ENCODE results near the gene WFS1. TPM values are rescaled to one million over a fixed set of nuclear protein-coding genes. Genes with fewer than 3 reads are reported as not detected.
A peak's percentile ranks its signal among the peaks of the same experiment; 100 is the strongest.

WFS1 gene
- total and polyA plus RNA-seq, 2 of the 13 experiments (the other 11 are each of a cell fraction or from before 2014, with no cell fraction given), result 39.1 to 42.2 TPM

DNA sequence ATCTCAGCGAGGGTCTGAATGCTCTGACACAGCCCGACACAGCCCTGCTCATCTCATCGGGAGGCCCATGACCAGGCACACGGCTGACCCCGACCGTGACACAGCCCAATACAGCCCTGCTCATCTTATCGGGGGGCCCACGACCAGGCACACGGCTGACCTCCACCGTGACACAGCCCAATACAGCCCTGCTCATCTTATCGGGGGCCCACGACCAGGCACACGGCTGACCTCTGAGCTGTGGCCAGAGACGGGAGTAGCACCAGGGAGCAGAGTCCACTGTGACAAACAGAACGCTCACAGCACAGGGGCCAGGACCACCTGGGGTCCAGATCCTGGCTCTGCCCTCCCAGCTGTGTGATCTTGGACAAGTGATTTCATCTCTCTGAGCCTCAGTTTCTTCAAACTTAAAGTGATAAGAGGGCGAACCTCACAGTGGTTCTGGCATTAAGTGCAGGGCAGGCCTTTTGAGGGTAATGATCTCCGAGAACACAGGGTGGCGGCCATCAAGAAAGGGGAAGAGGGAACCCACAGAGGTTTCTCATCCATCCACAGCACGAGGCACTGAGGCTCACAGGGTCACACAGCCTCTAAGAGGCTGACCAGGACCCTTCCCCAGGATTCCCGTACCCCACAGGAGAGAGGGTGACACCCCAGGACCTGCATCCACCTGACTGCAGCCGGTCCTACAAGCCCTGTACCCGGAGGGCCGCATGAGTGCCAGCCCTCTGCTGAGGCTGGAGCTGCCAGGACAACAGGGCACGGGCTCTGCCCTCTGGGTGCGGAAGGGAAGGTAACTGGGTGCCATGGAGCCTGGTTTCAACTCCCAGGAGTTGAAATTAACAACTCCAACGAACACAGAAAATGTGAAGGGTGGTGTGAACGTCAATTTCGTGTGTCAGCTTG is 60.1 kb downstream of the WFS1 start (continued):
- TF ChIP-seq NRL (CRISPR knock-in tag; IDR thresholded peaks at IDR 0.05; ENCODE audit: borderline replicate concordance) (no peak; the same call in 1 of the 2 replicates), TAF15 (IDR thresholded peaks at IDR 0.05; ENCODE audit: low read depth, low read length, poor library complexity, severe bottlenecking) (no peak), ZBTB7B (CRISPR knock-in tag; IDR thresholded peaks at IDR 0.05) (peak; percentile 93), ZNF878 (CRISPR knock-in tag; IDR thresholded peaks at IDR 0.05) (no peak), HOXA3 (CRISPR knock-in tag; IDR thresholded peaks at IDR 0.05) (peak; percentile 46; the same call in 1 of the 2 replicates), ZBTB7A (CRISPR knock-in tag; IDR thresholded peaks at IDR 0.05) (peak; percentile 81; the same call in 1 of the 2 replicates), ZNF772 (CRISPR knock-in tag; IDR thresholded peaks at IDR 0.05) (no peak), ZMYM3 (CRISPR knock-in tag; IDR thresholded peaks at IDR 0.05) (0 out of 2 replicates have a peak, but pooled peaks have one; percentile 49), CHCHD3 (CRISPR knock-in tag; IDR thresholded peaks at IDR 0.05) (no peak), KAT7 (CRISPR knock-in tag; IDR thresholded peaks at IDR 0.05; ENCODE audit: borderline replicate concordance) (no peak), SIN3B (IDR thresholded peaks at IDR 0.05; ENCODE audit: low read length) (no peak), ARID2 (CRISPR knock-in tag; IDR thresholded peaks at IDR 0.05; ENCODE audit: borderline replicate concordance) (no peak), TSC22D2 (CRISPR knock-in tag; IDR thresholded peaks at IDR 0.05; ENCODE audit: borderline replicate concordance) (no peak)
- TF ChIP-seq, protein P1, sequence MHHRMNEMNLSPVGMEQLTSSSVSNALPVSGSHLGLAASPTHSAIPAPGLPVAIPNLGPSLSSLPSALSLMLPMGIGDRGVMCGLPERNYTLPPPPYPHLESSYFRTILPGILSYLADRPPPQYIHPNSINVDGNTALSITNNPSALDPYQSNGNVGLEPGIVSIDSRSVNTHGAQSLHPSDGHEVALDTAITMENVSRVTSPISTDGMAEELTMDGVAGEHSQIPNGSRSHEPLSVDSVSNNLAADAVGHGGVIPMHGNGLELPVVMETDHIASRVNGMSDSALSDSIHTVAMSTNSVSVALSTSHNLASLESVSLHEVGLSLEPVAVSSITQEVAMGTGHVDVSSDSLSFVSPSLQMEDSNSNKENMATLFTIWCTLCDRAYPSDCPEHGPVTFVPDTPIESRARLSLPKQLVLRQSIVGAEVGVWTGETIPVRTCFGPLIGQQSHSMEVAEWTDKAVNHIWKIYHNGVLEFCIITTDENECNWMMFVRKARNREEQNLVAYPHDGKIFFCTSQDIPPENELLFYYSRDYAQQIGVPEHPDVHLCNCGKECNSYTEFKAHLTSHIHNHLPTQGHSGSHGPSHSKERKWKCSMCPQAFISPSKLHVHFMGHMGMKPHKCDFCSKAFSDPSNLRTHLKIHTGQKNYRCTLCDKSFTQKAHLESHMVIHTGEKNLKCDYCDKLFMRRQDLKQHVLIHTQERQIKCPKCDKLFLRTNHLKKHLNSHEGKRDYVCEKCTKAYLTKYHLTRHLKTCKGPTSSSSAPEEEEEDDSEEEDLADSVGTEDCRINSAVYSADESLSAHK (CRISPR knock-in tag; IDR thresholded peaks at IDR 0.05; ENCODE audit: borderline replicate concordance), result no peak
- TF ChIP-seq, protein P2, sequence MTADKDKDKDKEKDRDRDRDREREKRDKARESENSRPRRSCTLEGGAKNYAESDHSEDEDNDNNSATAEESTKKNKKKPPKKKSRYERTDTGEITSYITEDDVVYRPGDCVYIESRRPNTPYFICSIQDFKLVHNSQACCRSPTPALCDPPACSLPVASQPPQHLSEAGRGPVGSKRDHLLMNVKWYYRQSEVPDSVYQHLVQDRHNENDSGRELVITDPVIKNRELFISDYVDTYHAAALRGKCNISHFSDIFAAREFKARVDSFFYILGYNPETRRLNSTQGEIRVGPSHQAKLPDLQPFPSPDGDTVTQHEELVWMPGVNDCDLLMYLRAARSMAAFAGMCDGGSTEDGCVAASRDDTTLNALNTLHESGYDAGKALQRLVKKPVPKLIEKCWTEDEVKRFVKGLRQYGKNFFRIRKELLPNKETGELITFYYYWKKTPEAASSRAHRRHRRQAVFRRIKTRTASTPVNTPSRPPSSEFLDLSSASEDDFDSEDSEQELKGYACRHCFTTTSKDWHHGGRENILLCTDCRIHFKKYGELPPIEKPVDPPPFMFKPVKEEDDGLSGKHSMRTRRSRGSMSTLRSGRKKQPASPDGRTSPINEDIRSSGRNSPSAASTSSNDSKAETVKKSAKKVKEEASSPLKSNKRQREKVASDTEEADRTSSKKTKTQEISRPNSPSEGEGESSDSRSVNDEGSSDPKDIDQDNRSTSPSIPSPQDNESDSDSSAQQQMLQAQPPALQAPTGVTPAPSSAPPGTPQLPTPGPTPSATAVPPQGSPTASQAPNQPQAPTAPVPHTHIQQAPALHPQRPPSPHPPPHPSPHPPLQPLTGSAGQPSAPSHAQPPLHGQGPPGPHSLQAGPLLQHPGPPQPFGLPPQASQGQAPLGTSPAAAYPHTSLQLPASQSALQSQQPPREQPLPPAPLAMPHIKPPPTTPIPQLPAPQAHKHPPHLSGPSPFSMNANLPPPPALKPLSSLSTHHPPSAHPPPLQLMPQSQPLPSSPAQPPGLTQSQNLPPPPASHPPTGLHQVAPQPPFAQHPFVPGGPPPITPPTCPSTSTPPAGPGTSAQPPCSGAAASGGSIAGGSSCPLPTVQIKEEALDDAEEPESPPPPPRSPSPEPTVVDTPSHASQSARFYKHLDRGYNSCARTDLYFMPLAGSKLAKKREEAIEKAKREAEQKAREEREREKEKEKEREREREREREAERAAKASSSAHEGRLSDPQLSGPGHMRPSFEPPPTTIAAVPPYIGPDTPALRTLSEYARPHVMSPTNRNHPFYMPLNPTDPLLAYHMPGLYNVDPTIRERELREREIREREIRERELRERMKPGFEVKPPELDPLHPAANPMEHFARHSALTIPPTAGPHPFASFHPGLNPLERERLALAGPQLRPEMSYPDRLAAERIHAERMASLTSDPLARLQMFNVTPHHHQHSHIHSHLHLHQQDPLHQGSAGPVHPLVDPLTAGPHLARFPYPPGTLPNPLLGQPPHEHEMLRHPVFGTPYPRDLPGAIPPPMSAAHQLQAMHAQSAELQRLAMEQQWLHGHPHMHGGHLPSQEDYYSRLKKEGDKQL (CRISPR knock-in tag; IDR thresholded peaks at IDR 0.05; ENCODE audit: low read depth), result no peak
- TF ChIP-seq, protein P3, sequence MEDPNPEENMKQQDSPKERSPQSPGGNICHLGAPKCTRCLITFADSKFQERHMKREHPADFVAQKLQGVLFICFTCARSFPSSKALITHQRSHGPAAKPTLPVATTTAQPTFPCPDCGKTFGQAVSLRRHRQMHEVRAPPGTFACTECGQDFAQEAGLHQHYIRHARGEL (CRISPR knock-in tag; IDR thresholded peaks at IDR 0.05), result no peak
- TF ChIP-seq, protein P4, sequence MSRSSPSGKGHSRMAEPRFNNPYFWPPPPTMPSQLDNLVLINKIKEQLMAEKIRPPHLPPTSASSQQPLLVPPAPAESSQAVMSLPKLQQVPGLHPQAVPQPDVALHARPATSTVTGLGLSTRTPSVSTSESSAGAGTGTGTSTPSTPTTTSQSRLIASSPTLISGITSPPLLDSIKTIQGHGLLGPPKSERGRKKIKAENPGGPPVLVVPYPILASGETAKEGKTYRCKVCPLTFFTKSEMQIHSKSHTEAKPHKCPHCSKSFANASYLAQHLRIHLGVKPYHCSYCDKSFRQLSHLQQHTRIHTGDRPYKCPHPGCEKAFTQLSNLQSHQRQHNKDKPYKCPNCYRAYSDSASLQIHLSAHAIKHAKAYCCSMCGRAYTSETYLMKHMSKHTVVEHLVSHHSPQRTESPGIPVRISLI (CRISPR knock-in tag; IDR thresholded peaks at IDR 0.05; ENCODE audit: borderline replicate concordance), result no peak
- TF ChIP-seq, protein P5, sequence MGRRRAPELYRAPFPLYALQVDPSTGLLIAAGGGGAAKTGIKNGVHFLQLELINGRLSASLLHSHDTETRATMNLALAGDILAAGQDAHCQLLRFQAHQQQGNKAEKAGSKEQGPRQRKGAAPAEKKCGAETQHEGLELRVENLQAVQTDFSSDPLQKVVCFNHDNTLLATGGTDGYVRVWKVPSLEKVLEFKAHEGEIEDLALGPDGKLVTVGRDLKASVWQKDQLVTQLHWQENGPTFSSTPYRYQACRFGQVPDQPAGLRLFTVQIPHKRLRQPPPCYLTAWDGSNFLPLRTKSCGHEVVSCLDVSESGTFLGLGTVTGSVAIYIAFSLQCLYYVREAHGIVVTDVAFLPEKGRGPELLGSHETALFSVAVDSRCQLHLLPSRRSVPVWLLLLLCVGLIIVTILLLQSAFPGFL (CRISPR knock-in tag; IDR thresholded peaks at IDR 0.05), result no peak
